Measurements from ENCODE around the gene NEK11.

Gene NEK11, protein sequence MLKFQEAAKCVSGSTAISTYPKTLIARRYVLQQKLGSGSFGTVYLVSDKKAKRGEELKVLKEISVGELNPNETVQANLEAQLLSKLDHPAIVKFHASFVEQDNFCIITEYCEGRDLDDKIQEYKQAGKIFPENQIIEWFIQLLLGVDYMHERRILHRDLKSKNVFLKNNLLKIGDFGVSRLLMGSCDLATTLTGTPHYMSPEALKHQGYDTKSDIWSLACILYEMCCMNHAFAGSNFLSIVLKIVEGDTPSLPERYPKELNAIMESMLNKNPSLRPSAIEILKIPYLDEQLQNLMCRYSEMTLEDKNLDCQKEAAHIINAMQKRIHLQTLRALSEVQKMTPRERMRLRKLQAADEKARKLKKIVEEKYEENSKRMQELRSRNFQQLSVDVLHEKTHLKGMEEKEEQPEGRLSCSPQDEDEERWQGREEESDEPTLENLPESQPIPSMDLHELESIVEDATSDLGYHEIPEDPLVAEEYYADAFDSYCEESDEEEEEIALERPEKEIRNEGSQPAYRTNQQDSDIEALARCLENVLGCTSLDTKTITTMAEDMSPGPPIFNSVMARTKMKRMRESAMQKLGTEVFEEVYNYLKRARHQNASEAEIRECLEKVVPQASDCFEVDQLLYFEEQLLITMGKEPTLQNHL

DNA sequence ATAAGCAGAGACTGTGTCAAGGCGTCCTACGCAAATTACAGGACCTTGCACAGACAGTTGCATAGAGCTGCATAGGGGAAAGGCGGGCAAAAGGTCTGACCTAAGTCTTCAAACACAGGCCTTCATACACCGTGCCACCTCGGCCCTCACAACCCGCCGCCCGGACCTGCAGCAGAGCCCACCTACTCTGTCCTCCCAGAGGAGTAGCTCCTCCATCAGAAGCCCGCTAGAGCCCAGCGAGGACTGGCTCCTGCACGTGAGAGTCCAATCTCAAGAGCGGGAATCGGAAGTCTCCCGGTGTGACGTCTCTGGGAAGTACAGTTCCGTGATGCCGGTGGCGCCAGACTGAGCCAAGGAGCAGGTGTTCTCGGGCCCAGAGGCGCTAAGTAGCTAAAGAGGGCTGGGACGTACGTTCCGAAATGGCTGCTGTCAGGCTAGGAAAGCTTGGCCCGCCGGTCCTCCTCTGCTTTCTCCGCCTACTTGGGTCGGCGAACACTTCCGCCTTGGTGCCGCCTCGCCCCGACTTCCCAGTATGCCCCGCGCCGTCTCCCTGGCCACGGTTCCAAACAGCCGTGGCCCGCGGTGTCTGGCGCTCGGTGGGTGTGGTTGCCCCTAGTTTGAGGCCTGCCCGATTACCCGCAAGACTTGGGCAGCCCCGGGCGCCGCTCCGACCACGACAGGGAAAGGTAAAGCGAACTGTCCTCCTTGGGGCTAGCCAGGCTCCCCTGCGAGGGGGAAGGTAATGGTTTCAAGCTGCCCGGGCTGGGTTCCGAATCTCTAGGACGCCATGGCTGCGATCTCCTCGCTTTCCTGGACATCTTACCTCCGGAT is at the start of gene NEK11, which contains the start of gene ASTE1:
Gene NEK11, plus strand, starts transcription at position 557 of the 831 bp plus-strand sequence. CDS start 2,832 bp downstream, outside the sequence.
Gene ASTE1, minus strand, starts transcription at position 505 of the 831 bp plus-strand sequence. CDS start 1,519 bp downstream, outside the sequence.
- peak; percentile 72 for DNase-seq

DNA sequence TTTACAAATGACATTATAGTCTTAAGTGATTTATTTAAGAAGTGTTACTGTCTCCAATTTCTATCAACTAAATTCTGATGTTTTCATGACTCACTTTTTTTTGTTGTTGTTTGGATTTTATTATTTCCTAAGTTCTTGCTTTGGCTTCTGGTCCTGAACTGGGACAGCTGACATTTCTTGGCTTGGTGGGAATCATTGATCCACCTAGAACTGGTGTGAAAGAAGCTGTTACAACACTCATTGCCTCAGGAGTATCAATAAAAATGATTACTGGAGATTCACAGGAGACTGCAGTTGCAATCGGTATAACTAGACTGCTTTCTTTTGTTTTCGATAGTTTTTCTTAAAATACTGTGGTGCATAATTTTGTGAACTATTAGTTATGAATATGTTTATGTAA is 47.6 kb upstream of the NEK11 start:
- DNase-seq = no peak

DNA sequence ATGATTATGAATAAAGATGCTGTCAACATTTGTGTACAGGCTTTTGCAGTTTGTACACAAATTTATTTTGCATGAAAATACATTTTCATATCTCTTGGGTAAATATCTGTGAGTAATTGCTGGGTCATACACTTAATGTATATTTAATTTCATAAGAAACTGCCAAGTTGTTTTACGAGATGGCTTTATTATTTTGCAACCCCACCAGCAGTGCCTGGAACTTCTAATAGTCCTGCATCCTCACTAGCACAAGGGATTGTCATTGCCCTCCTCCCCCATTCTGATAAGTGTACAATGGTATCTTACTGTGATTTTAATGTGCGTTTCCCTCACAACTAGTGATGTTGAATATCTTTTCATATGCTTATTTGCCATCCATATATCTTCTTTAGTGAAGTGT is 45.2 kb upstream of the NEK11 start:
- DNase-seq = no peak

DNA sequence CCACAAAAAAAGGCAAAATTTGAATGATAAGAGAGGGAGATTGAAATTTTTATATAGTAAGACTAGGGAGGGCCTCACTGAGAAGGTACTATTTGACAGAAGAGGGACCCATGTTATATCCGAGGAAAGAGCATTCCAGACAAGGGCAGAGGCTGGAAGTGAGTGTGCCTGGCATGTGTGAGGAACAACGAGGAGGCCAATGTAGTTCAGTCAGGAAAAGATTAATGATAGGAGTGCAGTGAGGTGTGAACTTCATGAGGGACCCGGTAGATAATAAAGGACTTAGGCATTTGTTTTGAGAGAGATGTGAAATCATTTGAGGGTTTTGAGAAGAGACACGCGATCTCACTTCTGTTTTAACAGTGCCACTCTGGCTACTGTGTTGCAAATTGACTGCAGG is 36.4 kb upstream of the NEK11 start:
- no peak for DNase-seq

DNA sequence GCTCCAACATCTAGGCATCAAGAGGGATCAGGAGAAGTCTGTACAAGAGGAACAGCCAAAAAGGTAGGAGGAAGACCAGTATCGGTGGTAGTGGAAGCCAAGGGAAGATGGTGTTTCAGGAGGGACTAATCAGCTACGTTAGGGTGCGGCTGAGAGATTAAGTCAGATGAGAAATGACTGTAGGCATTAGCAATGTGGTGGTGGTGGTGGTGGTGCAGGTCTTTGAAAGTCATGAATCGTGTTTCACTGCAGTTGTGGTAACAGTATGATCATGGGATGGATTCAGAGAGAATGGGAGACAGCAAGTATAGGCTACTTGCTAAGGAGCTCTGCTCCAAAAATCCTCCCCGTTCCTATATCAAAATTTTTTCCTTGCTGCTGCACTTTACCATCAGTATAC is 35.6 kb upstream of the NEK11 start:
- no peak for DNase-seq

DNA sequence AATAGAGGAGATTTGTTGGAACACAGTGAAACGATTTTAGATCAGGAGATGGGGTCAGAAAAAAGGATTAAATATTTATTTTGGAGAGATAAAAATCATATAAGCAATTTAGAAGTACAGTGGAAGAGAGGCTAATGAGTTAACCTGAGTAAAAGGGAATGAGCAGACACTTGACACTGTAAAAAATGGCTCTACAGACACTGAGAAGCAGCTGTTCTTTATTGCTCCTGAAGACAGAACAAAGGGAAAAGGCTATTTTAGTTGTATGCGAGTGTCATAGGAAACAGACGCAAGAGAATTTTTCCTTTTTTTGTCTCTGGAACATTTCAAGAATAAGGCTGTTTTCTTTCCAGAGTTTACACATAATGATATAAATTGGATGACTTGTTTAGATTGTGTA is 34.3 kb upstream of the NEK11 start:
- DNase-seq = no peak

DNA sequence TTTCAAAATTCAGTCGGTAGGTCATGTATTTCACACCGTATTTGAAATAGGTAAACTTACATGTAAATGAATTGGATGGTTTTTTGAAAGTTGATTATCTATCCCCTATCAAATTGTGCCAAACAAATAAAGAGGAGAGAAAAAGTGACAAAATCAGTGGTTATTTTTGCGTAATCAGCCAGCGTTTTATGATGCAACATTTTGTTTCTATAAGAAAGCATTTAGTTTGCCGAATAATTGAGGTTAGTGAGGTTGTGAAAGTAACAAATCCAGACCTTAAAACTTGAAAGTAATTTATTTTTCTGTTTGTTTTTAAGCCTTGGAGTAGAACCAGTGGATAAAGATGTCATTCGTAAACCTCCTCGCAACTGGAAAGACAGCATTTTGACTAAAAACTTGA is 29.4 kb upstream of the NEK11 start:
- DNase-seq = no peak

DNA sequence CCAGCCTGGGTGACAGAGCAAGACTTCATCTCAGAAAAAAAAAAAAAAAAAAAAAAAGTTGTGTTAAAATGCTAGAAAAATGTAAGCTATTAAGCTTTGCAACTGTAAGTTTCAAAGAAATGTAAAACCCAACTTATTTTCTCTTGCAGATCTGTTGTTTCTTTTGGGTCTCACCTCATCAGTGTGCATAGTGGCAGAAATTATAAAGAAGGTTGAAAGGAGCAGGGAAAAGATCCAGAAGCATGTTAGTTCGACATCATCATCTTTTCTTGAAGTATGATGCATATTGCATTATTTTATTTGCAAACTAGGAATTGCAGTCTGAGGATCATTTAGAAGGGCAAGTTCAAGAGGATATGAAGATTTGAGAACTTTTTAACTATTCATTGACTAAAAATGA is 25.6 kb upstream of the NEK11 start:
- no peak for DNase-seq

DNA sequence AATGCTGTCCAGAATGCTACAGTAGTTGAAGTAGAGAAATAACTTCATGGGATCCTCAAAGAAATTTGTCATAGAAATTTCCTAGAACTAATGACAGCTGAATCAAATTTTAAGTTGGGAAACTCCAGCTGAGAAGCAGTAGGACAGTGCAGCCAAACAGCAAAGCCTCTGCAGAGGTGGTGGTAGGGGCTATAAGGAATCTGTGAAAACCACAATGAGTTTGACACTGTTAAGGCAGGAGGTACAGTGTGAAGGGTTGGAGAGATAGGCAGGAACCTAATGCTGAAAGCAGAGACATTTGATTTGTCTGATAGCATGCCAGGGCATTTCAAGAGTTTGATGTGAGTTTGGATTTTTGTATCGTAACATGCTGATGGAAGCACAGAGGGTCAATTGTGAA is 22.1 kb upstream of the NEK11 start:
- no peak for DNase-seq

DNA sequence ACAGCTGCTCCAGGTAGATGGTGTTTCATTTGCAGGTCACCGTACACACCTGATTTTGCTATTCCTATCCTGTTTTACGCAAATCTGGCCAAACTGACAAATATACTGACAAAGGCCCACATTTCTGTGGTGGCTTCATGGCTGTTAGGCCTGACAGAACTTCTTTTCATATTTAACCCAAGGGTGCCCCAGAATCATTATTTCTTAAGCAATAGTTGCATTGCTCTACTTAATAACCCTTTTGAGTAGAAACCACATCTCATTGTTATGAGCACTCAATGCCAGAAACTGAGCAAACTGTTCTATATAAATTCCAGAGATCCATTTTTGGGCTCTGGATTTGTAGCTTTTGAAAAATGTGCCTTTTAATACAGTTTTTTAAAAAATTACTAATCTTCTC is 19.4 kb upstream of the NEK11 start:
- no peak for DNase-seq

DNA sequence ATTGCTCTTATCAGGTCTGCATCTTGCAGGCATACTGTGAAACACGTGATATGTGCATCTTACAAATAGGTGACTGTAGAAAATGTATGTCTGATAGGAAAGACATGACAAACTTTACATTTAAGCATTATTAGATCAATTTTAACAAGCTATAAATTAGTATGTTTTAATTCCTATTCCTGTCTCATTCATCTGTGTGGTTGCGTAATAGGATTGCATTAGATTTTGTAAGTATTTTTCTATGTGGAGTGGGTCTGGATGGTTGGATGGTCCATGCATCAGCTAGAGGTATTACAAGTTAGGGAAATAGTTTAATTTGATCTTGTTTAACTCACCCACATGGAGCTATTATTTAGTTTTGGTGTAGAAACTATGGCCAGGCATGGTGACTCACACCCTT is 18.9 kb upstream of the NEK11 start:
- no peak for DNase-seq

DNA sequence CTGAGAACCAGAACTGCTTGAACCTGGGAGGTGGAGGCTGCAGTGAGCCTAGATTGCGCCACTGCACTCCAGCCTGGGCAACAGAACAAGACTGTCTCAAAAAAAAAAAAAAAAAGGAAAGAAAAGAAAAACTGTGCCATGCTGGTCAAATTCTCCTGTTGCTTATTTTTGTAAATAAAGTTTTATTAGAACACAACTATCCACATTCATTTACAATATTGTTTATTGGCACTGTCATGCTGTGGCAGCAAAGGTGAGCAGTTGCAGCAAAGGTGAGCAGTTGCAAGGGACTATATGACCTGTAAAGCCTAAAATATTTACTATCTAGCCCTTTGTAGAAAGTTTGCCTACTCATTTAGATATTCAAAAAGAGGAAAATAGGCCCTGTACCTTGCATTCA is 18.4 kb upstream of the NEK11 start:
- no peak for DNase-seq

DNA sequence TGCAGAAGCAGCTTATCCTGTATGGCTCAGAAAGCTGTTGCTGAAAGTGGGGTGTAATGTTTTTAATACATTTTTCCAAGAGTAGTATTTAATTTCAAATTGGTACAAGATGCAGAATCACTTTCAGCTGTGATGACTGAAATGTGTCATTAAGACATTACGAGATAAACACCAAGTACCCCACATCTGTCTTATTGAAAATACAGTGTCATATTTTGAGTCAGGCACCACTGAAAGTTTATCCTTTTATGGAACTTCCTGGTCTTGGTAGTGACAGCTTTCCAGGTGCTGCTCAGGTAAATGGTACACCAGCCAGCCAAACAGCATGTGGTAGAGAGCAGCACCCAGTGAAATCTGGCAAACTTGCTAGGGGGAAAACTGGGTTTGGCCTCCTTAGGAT is 17.0 kb upstream of the NEK11 start:
- no peak for DNase-seq

DNA sequence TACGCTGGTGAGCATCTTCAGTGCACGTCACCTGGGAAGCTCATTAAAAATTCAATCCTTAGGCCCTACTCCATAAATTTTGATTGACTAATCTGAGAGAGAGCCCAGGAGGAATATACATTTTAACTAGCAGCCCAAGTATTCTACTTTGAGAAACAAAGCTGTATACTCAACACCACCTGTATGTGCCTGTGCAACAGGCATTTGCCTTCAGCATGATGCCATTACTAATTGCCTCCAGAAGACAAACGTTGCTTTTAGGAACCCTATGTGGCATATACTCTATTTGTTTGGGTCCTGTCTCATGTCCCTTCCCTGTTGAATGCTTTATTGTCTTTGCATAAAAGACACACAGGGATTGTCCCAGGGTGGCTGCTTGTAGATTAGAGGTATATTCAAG is 7.7 kb upstream of the NEK11 start:
- no peak for DNase-seq

DNA sequence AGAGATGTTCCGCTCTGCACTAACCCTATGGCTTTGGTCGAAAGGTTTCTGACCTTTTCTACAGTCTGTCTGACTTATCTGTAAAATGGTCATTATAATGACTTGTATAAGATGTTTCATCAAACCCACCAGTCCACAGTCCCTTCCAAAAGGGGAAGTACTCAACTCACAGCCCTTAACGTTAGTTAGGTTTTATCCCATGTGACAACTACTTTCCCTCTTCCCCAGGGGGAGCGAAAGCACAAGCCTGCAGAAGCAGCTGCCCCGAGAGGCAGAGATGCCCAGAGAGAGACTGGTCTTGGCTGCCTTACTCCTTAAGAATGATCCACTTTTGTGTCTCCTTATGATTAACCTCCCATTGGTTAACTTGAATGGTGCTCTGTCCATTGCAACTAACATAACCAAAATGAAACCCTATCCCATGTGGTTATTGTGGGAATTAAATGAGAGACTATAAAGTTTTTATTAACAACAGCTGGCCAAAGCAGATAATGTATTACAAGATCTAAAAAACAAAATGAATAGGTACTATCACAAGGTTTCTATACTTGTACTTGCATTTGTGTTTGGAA is 6.5 kb upstream of the NEK11 start:
- DNase-seq = no peak

DNA sequence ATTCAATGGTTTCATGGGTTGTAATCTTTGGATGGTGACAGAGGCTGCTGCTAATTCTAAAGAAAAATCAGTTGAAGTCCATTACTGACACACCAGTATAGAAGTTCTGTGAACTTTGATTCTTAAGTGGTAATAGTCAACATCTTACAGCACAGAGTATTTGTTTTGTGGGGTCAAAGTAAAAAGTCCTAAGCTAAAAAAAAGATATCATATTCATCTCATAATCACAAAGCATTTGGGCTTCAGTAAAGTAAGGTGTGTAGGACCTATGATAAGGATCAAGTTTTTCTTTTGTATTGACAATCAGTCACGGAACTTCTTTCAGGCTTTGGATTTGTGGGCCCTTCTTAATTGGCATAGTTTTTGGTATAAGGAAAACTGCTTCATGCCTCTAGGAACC is 1.1 kb upstream of the NEK11 start:
- no peak for DNase-seq

DNA sequence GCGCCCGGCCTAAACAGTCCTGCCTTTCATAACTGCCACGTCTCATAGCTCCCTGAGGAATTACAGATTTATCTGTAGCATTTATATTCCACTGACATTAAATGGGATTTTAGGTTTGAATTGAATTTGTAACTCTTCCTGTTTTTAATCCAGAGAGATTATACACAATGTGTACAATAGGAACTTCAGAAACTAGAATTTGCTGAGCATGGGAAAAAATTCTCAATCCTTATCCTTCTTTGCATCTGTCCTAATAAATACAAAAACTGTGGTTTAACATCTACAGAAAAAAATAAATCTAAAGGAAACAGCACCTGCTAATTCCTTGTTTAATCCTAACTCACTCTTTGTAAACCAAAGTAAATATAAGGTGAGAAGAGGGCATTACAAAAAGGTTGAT is 2.2 kb downstream of the NEK11 start:
- no peak for DNase-seq

DNA sequence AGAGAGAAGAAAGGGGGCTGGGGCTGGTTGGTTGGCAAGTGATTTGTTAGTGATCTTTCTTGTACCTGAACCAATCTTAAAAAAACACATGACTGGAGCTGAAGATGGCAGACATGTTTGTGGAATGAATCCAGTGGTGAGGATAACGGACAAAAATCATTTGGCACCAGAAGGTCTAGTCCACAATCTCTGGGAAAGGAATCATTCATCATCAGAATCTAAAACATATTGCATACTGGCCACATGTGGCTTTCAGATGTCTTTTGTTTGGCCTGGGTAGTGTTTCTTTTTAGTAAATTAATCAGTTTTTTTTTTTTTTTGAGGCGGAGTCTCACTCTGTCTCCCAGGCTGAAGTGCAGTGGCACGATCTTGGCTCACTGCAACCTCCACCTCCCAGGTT is 5.0 kb downstream of the NEK11 start:
- no peak for DNase-seq

DNA sequence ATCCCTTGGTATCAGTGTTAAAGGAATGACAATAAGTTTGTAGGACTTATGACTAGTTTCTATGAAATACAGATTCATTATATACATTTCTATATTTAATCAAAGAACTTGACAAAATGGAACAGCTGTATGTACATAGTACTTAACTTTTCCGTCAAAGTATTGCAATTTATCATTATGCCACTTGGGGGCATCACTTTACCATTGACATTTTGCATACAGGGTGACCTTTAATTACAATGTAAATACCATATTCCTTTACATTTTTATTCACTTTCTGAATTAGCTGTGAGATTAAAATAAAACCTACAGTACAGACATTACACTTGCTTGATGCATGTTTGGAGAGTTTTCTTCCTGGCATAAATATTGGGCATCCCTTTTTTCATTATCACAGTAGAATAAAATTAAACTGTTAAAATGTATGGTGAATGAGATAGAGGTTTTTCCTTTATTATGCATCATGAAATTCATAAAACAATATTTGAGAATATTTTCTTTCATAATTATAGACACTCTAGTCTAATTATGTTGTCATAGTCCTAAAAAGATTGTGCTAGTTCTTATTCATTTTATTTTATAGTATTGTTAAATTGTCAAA is 6.9 kb downstream of the NEK11 start:
- peak; percentile 52 for DNase-seq

DNA sequence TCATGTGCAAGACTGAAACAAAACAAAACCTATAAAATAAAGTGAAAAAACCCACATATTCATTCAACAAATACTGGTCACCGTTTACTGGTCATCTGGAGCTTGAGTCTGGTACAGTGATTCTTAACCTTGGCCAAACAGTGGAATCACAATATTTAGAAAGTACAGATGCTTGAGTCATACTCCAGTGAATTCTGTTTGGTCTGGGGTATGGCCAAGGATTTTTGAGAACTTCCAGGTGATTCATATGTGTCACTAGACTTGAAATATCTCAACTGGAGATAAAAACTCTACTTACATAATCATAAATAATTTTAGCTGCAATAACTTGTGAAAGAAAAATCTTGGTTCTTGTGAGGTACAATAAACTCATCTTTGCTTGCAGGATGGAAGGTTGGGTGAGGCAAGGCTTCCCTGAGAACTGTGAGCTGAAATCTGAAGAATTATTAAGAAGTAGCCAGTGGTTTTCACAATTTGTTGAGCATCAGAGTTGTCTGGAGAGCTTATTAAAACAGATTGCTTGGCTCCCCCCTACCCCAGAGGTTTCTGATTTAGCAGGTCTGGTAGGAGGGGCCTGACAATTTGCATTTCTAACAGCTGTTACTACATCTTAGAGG is 9.6 kb downstream of the NEK11 start:
- DNase-seq = no peak

DNA sequence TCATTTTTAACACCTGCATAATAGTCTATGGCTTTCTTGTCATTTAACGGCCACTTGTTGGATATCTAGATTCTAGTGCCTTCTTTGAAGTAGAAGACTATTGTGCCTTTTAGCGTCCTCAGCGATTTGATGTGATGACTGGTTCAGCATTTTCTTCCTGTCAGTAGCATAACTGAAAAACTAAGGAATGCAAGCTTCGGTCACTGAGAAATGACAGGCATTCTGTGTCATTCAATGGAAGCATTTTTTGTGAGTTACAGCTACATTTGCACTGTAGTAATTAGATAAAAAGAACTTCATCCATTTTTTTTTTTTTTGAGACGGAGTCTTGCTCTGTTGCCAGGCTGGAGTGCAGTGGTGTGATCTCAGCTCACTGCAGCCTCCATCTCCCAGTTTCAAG is 10.3 kb downstream of the NEK11 start:
- no peak for DNase-seq

DNA sequence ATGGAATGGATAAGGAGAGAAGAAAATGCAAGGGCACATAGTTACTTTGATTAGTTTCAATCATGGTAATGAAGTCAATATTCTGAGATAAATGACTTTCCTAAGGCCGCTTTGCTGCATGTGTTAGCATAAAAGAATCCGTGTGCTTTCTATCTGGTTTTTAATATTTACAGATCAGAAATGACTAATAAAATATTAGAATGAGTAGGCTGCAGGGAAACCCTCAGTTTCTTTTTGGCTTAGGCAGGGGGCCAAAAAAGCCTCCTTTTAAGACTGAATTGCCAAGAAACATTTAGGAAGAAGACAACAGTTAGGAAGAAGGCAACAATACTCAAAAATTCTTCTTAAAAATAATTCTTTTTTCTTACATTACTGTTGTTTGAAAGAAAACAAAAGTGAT is 11.6 kb downstream of the NEK11 start:
- DNase-seq = no peak

Data from NCI-H1694 (cell line).